ENCODE data around the gene DACT3. TPM values are rescaled to one million over a fixed set of nuclear protein-coding genes. Genes with fewer than 3 reads are reported as not detected.

DACT3 gene
- total RNA-seq, 4 donors from 2014 or later = 0.31 to 0.79 (median 0.52) TPM

DNA sequence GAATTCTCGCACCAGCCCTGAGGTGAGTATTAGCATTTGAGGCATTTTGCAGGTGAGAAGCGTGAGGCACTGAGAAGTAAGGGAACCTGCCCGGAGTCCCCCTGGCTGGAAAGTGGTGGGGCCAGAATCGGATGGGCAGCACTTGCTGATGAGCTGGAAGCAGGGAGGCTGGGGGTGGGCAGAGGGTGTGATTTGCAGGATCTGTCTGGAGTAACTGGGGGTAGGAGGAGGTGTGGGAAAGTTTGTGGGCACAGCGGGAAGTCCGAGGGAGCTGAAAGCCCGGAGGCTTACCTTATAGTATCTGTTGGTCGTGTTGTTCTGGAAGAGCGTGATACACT is 35.9 kb upstream of the DACT3 start:
- ATAC-seq (ENCODE audit: low FRiP score) (no peak), DNase-seq (ENCODE audit: low spot score) (no peak)
- TF ChIP-seq, protein P1, sequence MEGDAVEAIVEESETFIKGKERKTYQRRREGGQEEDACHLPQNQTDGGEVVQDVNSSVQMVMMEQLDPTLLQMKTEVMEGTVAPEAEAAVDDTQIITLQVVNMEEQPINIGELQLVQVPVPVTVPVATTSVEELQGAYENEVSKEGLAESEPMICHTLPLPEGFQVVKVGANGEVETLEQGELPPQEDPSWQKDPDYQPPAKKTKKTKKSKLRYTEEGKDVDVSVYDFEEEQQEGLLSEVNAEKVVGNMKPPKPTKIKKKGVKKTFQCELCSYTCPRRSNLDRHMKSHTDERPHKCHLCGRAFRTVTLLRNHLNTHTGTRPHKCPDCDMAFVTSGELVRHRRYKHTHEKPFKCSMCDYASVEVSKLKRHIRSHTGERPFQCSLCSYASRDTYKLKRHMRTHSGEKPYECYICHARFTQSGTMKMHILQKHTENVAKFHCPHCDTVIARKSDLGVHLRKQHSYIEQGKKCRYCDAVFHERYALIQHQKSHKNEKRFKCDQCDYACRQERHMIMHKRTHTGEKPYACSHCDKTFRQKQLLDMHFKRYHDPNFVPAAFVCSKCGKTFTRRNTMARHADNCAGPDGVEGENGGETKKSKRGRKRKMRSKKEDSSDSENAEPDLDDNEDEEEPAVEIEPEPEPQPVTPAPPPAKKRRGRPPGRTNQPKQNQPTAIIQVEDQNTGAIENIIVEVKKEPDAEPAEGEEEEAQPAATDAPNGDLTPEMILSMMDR (IDR thresholded peaks at IDR 0.05) = no peak

- no peak for DNase-seq (ENCODE audit: low spot score)
- no peak for ATAC-seq (ENCODE audit: low FRiP score)
- TF ChIP-seq, protein P1 (IDR thresholded peaks at IDR 0.05) = no peak
Observed at GRCh38 chr19:46696052-46696451, 35.1 kb upstream of the DACT3 start.

DNA sequence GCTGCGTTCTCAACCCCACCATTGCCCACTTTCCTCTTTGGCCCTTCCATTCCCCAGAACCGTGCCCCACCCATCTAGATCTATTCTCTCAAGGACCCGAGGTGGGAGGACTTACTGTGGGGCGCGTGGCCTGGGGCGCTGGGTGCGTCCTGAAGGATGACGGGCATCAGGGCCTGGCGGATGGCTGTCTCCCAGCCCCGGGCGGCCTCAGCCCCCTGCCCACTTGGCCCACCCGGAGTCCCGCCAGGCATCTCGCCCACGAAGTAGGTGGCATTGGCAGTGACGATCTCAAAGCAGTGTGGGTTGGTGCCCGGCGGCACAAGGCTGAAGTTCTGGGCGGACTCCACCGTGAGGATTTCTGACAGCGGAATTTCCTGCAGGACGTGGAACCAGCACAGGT is 32.8 kb upstream of the DACT3 start:
- DNase-seq (ENCODE audit: low spot score) (no peak), ATAC-seq (ENCODE audit: low FRiP score) (no peak)
- TF ChIP-seq, protein P1 (IDR thresholded peaks at IDR 0.05) = no peak

- DNase-seq (ENCODE audit: low spot score) (no peak), ATAC-seq (ENCODE audit: low FRiP score) (no peak)
- TF ChIP-seq, protein P1 (IDR thresholded peaks at IDR 0.05) = no peak
Observed at GRCh38 chr19:46692918-46693722, 32.1 kb upstream of the DACT3 start.

DNA sequence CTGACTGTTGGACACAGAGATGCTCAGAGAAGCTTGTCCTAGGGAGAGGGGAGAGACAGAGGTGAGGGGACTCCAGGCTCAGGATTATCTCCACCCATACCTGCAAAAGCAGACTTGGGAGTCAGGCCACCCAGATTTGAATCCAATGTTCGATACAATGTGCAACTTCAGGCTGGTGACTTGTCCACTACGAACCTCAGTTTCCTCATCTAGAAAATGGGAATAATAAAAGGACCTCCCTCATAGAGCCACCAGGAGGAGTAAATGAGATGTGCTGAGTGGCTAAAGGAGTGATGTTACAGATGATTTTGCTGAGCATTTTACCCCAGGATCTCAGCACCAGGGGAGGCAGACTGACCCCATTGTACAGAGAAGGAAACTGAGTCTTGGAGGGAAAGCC is 31.0 kb upstream of the DACT3 start:
- TF ChIP-seq, protein P1 (IDR thresholded peaks at IDR 0.05) = no peak
- ATAC-seq (ENCODE audit: low FRiP score) = no peak
- DNase-seq (ENCODE audit: low spot score) = no peak

DNA sequence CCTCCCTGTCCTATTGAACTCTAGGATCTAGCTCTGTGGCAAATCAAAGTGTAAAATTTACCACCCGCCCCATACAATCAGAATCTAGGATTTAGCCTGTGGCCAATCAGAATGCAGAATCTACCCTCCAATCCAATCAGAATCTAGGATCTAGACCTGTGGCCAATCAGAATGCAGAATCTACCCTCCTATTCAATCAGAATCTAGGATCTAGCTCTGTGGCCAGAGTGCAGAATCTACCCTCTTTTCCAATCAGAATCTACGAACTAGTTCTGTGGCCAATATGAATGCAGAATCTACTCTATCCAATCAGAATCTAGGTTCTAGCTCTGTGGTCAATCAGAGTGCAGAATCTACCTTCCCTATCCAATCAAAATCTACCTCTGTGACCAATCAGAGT is 30.1 kb upstream of the DACT3 start:
- no peak for DNase-seq (ENCODE audit: low spot score)
- no peak for ATAC-seq (ENCODE audit: low FRiP score)
- TF ChIP-seq, protein P1 (IDR thresholded peaks at IDR 0.05) = no peak

- DNase-seq (ENCODE audit: low spot score) (no peak), ATAC-seq (ENCODE audit: low FRiP score) (no peak)
- TF ChIP-seq, protein P1 (IDR thresholded peaks at IDR 0.05) = no peak
Observed at GRCh38 chr19:46689358-46689757, 28.4 kb upstream of the DACT3 start.

Data from omental fat pad (tissue), 4 donors.